ENCODE data around the gene PLSCR4.

Gene PLSCR4

DNA sequence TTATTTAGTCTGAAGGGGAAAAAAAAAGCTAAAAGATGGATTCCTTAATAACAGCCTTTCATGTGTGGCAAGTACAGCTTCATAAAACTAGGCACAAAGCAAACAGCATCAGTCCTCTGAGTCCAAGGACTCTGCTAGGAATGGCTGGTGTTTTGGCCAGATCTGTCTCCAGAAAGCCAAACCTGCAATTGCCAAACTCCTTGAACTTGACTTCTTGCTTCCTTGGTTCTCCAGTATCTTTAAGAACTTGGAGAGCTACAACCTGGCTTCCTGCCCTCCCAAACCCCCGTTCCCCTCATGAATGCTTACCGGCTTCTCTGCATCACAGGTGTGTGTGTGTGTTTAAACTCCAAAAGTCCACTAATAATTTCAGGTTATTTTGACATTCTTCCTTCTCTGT, 88.3 kb downstream of the PLSCR4 start:
- TF ChIP-seq TAF1 (IDR thresholded peaks at IDR 0.05; ENCODE audit: borderline replicate concordance, insufficient read depth, low read length) (no peak), SIN3A (IDR thresholded peaks at IDR 0.05; ENCODE audit: borderline replicate concordance, insufficient read depth, low read length) (no peak), POLR2AphosphoS5 (IDR thresholded peaks at IDR 0.05; ENCODE audit: low read depth, low read length) (no peak), FOXP2 (optimal IDR thresholded peaks at IDR 0.05; ENCODE audit: borderline replicate concordance, extremely low read depth, extremely low read length, insufficient read depth) (no peak)
- TF ChIP-seq, protein P1, sequence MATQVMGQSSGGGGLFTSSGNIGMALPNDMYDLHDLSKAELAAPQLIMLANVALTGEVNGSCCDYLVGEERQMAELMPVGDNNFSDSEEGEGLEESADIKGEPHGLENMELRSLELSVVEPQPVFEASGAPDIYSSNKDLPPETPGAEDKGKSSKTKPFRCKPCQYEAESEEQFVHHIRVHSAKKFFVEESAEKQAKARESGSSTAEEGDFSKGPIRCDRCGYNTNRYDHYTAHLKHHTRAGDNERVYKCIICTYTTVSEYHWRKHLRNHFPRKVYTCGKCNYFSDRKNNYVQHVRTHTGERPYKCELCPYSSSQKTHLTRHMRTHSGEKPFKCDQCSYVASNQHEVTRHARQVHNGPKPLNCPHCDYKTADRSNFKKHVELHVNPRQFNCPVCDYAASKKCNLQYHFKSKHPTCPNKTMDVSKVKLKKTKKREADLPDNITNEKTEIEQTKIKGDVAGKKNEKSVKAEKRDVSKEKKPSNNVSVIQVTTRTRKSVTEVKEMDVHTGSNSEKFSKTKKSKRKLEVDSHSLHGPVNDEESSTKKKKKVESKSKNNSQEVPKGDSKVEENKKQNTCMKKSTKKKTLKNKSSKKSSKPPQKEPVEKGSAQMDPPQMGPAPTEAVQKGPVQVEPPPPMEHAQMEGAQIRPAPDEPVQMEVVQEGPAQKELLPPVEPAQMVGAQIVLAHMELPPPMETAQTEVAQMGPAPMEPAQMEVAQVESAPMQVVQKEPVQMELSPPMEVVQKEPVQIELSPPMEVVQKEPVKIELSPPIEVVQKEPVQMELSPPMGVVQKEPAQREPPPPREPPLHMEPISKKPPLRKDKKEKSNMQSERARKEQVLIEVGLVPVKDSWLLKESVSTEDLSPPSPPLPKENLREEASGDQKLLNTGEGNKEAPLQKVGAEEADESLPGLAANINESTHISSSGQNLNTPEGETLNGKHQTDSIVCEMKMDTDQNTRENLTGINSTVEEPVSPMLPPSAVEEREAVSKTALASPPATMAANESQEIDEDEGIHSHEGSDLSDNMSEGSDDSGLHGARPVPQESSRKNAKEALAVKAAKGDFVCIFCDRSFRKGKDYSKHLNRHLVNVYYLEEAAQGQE (IDR thresholded peaks at IDR 0.05; ENCODE audit: insufficient read depth in 1 of 2, low read depth in 2 of 2, low read length in 2 of 2), result no peak

- no peak for TF ChIP-seq POLR2AphosphoS5 (IDR thresholded peaks at IDR 0.05; ENCODE audit: low read depth, low read length)
- no peak for TF ChIP-seq TAF1 (IDR thresholded peaks at IDR 0.05; ENCODE audit: borderline replicate concordance, insufficient read depth, low read length)
- TF ChIP-seq, protein P1 (IDR thresholded peaks at IDR 0.05; ENCODE audit: insufficient read depth in 1 of 2, low read depth in 2 of 2, low read length in 2 of 2), result no peak
- TF ChIP-seq SIN3A (IDR thresholded peaks at IDR 0.05; ENCODE audit: borderline replicate concordance, insufficient read depth, low read length), result no peak
- TF ChIP-seq FOXP2 (optimal IDR thresholded peaks at IDR 0.05; ENCODE audit: borderline replicate concordance, extremely low read depth, extremely low read length, insufficient read depth), result no peak
These were observed 89.3 kb downstream of the PLSCR4 start for GRCh38 chr3:146161663-146162002.

DNA sequence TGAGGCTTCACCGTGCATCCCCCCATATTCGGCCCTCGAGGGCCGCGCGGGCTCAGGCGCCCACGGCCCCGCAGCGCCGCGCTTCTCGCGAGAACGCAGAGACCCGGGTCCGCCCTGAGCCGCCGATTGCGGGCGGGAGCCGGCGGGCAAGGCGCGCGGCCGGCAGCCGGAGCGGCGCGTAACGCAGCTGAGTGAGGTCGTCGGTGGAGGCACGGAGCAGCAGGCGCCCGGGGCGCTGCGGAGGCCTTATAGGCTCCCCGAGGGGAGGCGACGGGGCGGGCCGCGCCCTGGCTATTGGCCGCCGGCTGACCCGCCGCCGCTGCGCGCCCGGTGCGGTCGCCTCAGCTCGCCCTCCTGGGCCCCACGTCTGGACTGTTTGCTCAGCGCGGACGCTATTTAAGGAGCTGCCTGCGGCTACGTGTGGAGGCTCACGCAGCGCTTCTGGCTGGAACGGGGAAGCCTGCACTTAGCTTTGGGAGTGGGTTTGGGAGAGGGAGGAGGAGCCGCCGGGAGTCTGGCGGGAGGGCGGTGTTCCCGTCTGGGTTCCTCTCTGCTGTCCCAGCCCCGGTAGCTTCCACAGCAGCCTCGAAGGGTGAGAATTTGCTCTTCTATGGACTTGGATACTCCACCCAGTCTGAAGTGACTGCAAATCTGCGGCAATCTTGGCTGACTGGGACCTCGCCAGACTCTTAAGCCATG, 89.8 kb downstream of the PLSCR4 start, which contains the start of gene PLOD2:
Gene PLOD2 (minus strand): TSS at position 221 of the 699 bp plus-strand sequence. CDS start 195 bp downstream, at position 26.
- TF ChIP-seq, protein P1 (IDR thresholded peaks at IDR 0.05; ENCODE audit: insufficient read depth in 1 of 2, low read depth in 2 of 2, low read length in 2 of 2), result no peak
- TF ChIP-seq POLR2AphosphoS5 (IDR thresholded peaks at IDR 0.05; ENCODE audit: low read depth, low read length), result 0 out of 2 replicates have a peak, but pooled peaks have one; percentile 55
- no peak for TF ChIP-seq TAF1 (IDR thresholded peaks at IDR 0.05; ENCODE audit: borderline replicate concordance, insufficient read depth, low read length)

DNA sequence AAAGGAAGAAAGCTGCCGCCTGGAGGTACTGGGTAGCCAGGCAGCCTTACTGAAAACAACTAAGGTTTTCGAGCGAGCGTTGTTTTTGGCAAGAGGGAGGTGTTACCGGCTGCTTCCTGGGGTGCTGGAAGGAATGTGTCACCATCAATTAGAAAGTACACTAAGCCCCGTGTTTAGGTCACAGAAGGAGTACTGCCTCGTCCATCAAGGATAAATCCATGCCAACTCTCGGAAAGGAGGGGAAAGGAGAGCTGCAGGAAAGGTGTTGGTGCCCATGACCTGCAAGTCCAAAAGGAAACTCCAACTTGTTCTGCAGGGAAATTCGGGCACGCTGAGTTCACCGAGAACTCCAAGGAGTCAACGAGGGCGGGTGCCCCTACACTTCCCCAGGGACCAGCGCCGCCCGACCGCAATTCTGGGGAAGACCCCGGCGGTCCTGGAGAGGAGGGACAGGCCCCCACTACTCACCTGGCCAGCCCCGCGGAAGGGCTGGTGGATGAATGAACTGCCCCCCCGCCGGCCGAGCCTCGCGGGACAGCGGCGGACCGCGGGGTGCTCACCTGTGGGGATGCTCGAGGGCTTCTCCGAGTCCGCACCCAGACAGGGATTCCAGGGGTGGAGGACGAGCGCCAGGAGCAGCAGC, 90.5 kb downstream of the PLSCR4 start:
- TF ChIP-seq POLR2AphosphoS5 (IDR thresholded peaks at IDR 0.05; ENCODE audit: low read depth, low read length) (no peak), SIN3A (IDR thresholded peaks at IDR 0.05; ENCODE audit: borderline replicate concordance, insufficient read depth, low read length) (peak; percentile 37; the same call in 1 of the 2 replicates), TAF1 (IDR thresholded peaks at IDR 0.05; ENCODE audit: borderline replicate concordance, insufficient read depth, low read length) (no peak)

DNA sequence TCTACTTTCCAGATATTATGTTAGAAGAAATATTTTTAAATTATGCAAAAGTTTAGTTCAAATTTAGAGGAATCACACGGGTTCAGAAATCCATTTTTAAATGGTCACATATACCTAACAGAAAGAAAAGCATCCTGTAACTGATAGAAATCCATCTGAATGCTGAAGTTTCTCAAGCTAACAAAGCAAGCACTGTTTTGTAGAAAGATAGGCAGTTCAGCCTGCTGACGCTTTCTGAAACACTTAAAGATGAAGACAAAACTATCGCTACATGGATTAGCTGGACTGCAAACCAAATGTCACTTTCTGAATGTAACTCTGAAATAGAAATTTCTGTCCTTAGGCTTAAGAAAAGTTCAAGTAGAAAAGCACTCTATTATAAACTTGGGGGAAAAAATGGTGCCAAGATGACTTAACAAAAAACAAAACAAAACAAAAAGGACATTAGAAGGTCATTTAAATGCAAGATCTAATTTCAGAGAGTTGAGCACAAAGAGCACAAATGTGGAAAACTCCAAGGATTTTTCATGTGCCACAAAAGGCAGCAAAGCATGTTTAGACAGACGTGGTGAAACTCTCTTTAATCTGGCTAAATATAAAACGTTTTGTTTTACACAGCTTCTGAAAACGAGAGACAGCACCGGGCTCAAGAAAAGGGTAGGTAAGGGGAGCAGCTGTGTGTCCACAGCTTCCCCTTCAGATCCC, 91.1 kb downstream of the PLSCR4 start:
- TF ChIP-seq, protein P1 (IDR thresholded peaks at IDR 0.05; ENCODE audit: insufficient read depth in 1 of 2, low read depth in 2 of 2, low read length in 2 of 2), result no peak
- no peak for TF ChIP-seq FOXP2 (optimal IDR thresholded peaks at IDR 0.05; ENCODE audit: borderline replicate concordance, extremely low read depth, extremely low read length, insufficient read depth)
- TF ChIP-seq TAF1 (IDR thresholded peaks at IDR 0.05; ENCODE audit: borderline replicate concordance, insufficient read depth, low read length), result no peak
- no peak for TF ChIP-seq POLR2AphosphoS5 (IDR thresholded peaks at IDR 0.05; ENCODE audit: low read depth, low read length)
- TF ChIP-seq SIN3A (IDR thresholded peaks at IDR 0.05; ENCODE audit: borderline replicate concordance, insufficient read depth, low read length), result no peak
